ENCODE results near the gene ARHGEF6.

Gene ARHGEF6

DNA sequence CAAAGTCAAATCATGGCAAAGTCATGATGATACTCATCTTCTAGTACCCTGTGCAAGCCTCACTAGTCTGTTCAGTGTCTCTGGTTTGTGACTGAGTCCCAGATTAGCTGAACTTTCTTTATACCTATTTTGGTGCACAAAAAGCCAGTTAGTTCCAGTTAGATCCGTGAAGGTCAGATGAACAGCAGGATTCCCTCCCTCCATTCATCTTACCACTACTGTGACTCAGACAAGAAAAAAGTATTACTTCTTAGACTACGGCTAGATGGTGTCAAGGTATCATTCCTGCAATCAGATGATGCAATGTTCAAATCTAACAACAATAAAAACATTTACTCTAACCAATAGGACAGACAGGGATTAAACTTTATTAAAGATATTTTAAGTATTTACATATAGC lies 30.4 kb downstream of the ARHGEF6 start:
- TF ChIP-seq SIN3A (IDR thresholded peaks at IDR 0.05; ENCODE audit: borderline replicate concordance, insufficient read depth, low read length) (no peak), FOXP2 (optimal IDR thresholded peaks at IDR 0.05; ENCODE audit: borderline replicate concordance, extremely low read depth, extremely low read length, insufficient read depth) (no peak)

DNA sequence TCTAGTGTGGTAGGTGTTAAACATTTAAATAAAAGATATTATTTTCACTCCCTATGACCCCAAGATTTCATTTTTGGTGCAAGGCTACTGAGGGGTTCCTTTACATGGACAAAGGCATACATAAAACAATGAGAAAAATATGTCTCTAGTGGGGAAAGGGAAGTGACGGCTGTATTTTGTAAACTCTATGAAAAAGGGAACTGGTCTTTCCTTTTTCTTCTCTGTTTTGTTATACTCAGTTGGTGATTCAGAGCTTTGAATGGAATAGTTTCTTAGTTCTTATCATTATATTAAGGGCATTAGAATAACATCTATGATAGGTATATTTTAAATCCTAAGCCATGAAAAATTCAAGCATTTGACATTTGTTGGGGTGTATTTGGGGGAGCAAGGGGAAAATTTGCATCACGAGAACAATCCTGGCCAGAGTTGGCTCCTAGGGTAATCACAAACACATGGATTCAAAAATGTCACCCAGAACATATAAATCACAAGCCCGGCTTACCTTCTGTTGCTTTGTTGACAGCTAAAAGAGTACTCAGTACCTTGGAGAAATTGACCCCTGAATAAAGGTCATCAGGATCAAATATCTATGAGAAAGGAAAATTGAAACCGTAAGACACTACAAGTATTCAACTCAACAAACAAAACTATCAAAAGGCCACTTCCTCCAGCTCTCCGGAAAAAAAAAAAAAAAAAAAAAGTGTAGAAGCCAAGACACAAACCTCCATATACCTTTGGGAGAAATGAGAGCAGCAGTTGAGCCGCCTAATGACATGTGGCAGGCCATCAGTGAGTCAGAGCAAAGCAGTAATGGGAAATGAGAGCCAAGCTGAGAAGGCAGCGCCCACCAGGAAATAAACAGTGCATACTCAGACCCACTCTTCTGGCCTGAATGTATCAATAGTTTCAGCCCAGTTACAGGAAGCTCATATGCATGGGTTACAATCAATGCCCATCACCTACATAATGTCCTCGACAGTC lies 33.4 kb downstream of the ARHGEF6 start:
- TF ChIP-seq FOXP2 (optimal IDR thresholded peaks at IDR 0.05; ENCODE audit: borderline replicate concordance, extremely low read depth, extremely low read length, insufficient read depth), result no peak
- TF ChIP-seq SIN3A (IDR thresholded peaks at IDR 0.05; ENCODE audit: borderline replicate concordance, insufficient read depth, low read length), result no peak
- TF ChIP-seq, protein P1, sequence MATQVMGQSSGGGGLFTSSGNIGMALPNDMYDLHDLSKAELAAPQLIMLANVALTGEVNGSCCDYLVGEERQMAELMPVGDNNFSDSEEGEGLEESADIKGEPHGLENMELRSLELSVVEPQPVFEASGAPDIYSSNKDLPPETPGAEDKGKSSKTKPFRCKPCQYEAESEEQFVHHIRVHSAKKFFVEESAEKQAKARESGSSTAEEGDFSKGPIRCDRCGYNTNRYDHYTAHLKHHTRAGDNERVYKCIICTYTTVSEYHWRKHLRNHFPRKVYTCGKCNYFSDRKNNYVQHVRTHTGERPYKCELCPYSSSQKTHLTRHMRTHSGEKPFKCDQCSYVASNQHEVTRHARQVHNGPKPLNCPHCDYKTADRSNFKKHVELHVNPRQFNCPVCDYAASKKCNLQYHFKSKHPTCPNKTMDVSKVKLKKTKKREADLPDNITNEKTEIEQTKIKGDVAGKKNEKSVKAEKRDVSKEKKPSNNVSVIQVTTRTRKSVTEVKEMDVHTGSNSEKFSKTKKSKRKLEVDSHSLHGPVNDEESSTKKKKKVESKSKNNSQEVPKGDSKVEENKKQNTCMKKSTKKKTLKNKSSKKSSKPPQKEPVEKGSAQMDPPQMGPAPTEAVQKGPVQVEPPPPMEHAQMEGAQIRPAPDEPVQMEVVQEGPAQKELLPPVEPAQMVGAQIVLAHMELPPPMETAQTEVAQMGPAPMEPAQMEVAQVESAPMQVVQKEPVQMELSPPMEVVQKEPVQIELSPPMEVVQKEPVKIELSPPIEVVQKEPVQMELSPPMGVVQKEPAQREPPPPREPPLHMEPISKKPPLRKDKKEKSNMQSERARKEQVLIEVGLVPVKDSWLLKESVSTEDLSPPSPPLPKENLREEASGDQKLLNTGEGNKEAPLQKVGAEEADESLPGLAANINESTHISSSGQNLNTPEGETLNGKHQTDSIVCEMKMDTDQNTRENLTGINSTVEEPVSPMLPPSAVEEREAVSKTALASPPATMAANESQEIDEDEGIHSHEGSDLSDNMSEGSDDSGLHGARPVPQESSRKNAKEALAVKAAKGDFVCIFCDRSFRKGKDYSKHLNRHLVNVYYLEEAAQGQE (IDR thresholded peaks at IDR 0.05; ENCODE audit: insufficient read depth in 1 of 2, low read depth in 2 of 2, low read length in 2 of 2), result no peak
- no peak for TF ChIP-seq POLR2AphosphoS5 (IDR thresholded peaks at IDR 0.05; ENCODE audit: low read depth, low read length)
- no peak for TF ChIP-seq TAF1 (IDR thresholded peaks at IDR 0.05; ENCODE audit: borderline replicate concordance, insufficient read depth, low read length)

DNA sequence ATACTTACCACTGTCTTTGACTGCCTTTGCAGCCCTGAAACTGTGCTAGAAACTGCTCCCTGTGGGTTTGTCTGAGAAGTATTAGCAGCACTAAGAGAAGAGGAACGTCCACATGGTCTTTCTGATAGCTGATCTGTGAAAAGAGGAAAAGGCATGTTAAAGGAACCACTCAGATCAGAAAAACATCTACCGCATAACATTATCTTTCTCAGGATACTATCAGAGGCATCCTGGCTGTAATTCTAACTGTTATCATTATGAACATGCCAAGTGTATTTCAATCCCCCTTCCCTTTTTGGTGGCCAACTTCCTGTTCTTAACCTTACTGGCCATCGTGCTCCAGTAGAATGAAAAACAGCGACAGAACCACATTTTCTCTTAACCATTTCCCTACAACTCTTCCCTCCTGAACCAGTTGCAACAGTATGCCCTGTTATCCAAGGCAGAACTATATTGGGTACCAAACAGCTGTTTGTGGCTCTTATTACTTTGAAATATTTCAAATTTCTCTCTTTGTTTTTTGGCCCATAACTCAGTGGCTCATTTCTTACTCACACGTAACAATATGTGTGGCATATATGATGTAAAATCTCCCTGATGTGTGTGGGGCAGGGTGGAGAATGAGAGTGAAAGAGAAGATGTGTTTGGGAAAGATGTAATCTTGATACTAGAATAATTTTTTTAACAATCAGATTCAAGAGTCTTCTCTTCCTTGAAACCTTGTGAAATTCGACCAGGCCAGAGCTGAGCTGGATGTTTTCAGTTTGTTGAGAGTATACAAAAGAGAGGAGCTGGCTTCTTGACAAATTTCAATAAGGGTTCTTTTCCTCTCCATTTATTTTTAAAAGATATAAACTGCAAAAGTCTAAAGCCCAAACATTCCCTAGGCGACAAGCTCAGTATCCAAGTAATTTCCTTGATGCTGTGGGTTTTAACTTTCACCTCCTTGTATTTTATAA lies 35.2 kb downstream of the ARHGEF6 start:
- TF ChIP-seq, protein P1 (IDR thresholded peaks at IDR 0.05; ENCODE audit: insufficient read depth in 1 of 2, low read depth in 2 of 2, low read length in 2 of 2), result no peak
- TF ChIP-seq SIN3A (IDR thresholded peaks at IDR 0.05; ENCODE audit: borderline replicate concordance, insufficient read depth, low read length), result no peak
- no peak for TF ChIP-seq POLR2AphosphoS5 (IDR thresholded peaks at IDR 0.05; ENCODE audit: low read depth, low read length)
- no peak for TF ChIP-seq FOXP2 (optimal IDR thresholded peaks at IDR 0.05; ENCODE audit: borderline replicate concordance, extremely low read depth, extremely low read length, insufficient read depth)
- no peak for TF ChIP-seq TAF1 (IDR thresholded peaks at IDR 0.05; ENCODE audit: borderline replicate concordance, insufficient read depth, low read length)

DNA sequence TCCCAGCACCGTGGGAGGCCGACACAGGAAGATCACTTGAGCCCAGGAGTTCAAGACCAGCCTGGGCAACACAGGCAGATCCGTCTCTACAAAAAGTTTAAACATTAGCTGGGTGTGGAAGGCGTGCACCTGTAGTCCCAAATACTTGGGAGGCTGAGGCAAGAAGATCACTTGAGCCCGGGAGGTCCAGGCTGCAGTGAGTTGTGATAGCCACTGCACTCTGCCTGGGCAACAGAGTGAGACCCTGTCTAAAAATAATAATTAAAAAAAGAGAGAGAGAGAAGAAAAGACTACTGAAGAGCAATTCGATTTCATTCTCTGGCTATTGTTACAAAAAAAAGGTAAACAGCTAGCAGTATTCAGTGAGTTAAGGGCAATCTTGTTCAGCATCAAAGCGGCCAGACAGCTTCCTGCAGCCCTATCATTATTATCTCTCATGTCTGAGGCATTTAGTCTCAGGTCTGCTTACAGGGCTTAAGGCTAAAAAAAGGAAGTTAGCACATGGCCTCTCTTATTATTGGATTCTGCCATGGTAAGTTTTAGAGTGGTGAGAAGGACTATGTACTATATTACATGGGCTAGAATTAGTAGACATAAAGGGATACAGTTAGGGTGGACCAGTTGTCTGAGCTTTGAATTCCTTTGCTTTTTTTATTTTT lies 37.9 kb downstream of the ARHGEF6 start:
- no peak for TF ChIP-seq POLR2AphosphoS5 (IDR thresholded peaks at IDR 0.05; ENCODE audit: low read depth, low read length)
- TF ChIP-seq TAF1 (IDR thresholded peaks at IDR 0.05; ENCODE audit: borderline replicate concordance, insufficient read depth, low read length), result no peak
- TF ChIP-seq SIN3A (IDR thresholded peaks at IDR 0.05; ENCODE audit: borderline replicate concordance, insufficient read depth, low read length), result no peak
- TF ChIP-seq, protein P1 (IDR thresholded peaks at IDR 0.05; ENCODE audit: insufficient read depth in 1 of 2, low read depth in 2 of 2, low read length in 2 of 2), result no peak
- TF ChIP-seq FOXP2 (optimal IDR thresholded peaks at IDR 0.05; ENCODE audit: borderline replicate concordance, extremely low read depth, extremely low read length, insufficient read depth), result no peak
